ENCODE measurements around the gene COBLL1.

GRCh38 chr2:164662868-164663631 is 178.6 kb downstream of the COBLL1 start:
- TF ChIP-seq TAF1 (IDR thresholded peaks at IDR 0.05; ENCODE audit: low read depth, low read length) (no peak), POLR2A (IDR thresholded peaks at IDR 0.05; ENCODE audit: low read depth, low read length) (no peak), SPI1 (IDR thresholded peaks at IDR 0.05; ENCODE audit: low read depth, low read length) (no peak)
